RWPE1 (cell line): ENCODE measurements around the gene PLA2G5.

Source experiments
- CTCF ChIA-PET: fragments of 350-600 bp; sonication (Branson Sonifier 250); formaldehyde crosslinking; extraction: SDS; loops from one replicate; lab custom pipeline; 2021; lab: Yijun Ruan, JAX
- POLR2A ChIA-PET: fragments of 400-600 bp; formaldehyde crosslinking; extraction: SDS; loops from one replicate; lab custom pipeline; 2020; ENCODE audit warnings: antibody characterized with exemption; ENCODE audit not compliant: low non-redundant PET; lab: Yijun Ruan, JAX
- DNase-seq: peaks from one replicate; pipeline ENCODE4 v3.0.0; 2012; ENCODE audit warnings: low spot score
- H3K27ac ChIP-seq: fragments of 450-650 bp; 2 replicates; pipeline ENCODE4 v1.5.1; 2017
- CTCF ChIP-seq: fragments of 450-650 bp; conservative IDR thresholded peaks from 2 replicates; pipeline ENCODE4 v1.5.1; 2017; ENCODE audit warnings: low read depth, mild to moderate bottlenecking

The PLA2G5 gene

GRCh38 chr1:20093940-20094391 is 24.0 kb downstream of the PLA2G5 start:
- no peak overlapping the region for H3K27ac ChIP-seq
- no peak for TF ChIP-seq CTCF
- DNase-seq, result no peak
- ChIA-PET CTCF (no interaction called here), POLR2A (no interaction called here)

- no peak for DNase-seq
- no peak overlapping the region for H3K27ac ChIP-seq
- CTCF ChIA-PET, result interaction anchor here (0.6 kb wide), 1 partner anchor 117 kb away, joined by 10 read pairs; no protein-coding TSS in a partner anchor
- TF ChIP-seq CTCF, result no peak
- POLR2A ChIA-PET, result no interaction called here
These were observed 25.8 kb downstream of the PLA2G5 start for GRCh38 chr1:20095564-20096434.

- TF ChIP-seq CTCF, result no peak
- no peak overlapping the region for H3K27ac ChIP-seq
- POLR2A ChIA-PET, result no interaction called here
- CTCF ChIA-PET, result interaction anchor here (0.6 to 1.8 kb wide), 2 partner anchors 55 to 210 kb away, joined by 3 to 13 read pairs; no protein-coding TSS in a partner anchor
- no peak for DNase-seq
These were observed 26.9 kb downstream of the PLA2G5 start for GRCh38 chr1:20096840-20097447.

- no peak overlapping the region for H3K27ac ChIP-seq
- CTCF ChIA-PET, result interaction anchor here (0.6 kb wide), 1 partner anchor 138 kb away, joined by 3 read pairs; no protein-coding TSS in a partner anchor
- no peak for DNase-seq
- TF ChIP-seq CTCF, result no peak
- POLR2A ChIA-PET, result no interaction called here
These were observed 29.5 kb downstream of the PLA2G5 start for GRCh38 chr1:20099533-20099932.

GRCh38 chr1:20100632-20101355 is 30.8 kb downstream of the PLA2G5 start:
- ChIA-PET POLR2A (no interaction called here), CTCF (interaction anchor here (0.7 to 1.0 kb wide), 2 partner anchors 32 to 312 kb away, joined by 3 read pairs; no protein-coding TSS in a partner anchor)
- TF ChIP-seq CTCF, result peak; percentile 42
- DNase-seq, result peak; percentile 67
- no peak overlapping the region for H3K27ac ChIP-seq

GRCh38 chr1:20102875-20103274 is 32.9 kb downstream of the PLA2G5 start:
- TF ChIP-seq CTCF, result no peak
- ChIA-PET POLR2A (no interaction called here), CTCF (interaction anchor here (2.2 kb wide), 1 partner anchor 49 kb away, joined by 14 read pairs; no protein-coding TSS in a partner anchor)
- no peak overlapping the region for H3K27ac ChIP-seq
- DNase-seq, result peak; percentile 33
